Measurements from ENCODE around the gene GATA5.
"Not testable (repeated sequence)": the region's sequence is repeated elsewhere in the genome, so short reads cannot be mapped to it uniquely, and the experiment has no call there.

GATA5 gene

GRCh38 chr20:62426699-62427131, 49.1 kb downstream of the GATA5 start:
- no peak for DNase-seq (ENCODE audit: low spot score)
- no peak overlapping the region for H3K27ac ChIP-seq

GRCh38 chr20:62426059-62426348, 49.8 kb downstream of the GATA5 start:
- not testable (repeated sequence) for H3K4me3 ChIP-seq, H3K27ac ChIP-seq

More at GRCh38 chr20:62426699-62427131, 49.1 kb downstream of the GATA5 start:
- no peak overlapping the region for H3K4me3 ChIP-seq
- no peak for TF ChIP-seq CTCF (IDR thresholded peaks at IDR 0.05)

GRCh38 chr20:62425281-62426058, 50.3 kb downstream of the GATA5 start:
- no peak for DNase-seq (ENCODE audit: low spot score)
- H3K27ac ChIP-seq, result no peak overlapping the region
- no peak overlapping the region for H3K4me3 ChIP-seq
- TF ChIP-seq CTCF (IDR thresholded peaks at IDR 0.05), result no peak

More at GRCh38 chr20:62426059-62426348, 49.8 kb downstream of the GATA5 start:
- not testable (repeated sequence) for DNase-seq (ENCODE audit: low spot score)

GRCh38 chr20:62424249-62425107, 51.3 kb downstream of the GATA5 start:
- DNase-seq (ENCODE audit: low spot score), result no peak
- Histone ChIP-seq H3K4me3 (no peak overlapping the region), H3K27ac (no peak overlapping the region)
- no peak for TF ChIP-seq CTCF (IDR thresholded peaks at IDR 0.05)

GRCh38 chr20:62423326-62423706, 52.5 kb downstream of the GATA5 start:
- Histone ChIP-seq H3K4me3 (no peak overlapping the region), H3K27ac (no peak overlapping the region)
- TF ChIP-seq CTCF (IDR thresholded peaks at IDR 0.05), result no peak
- no peak for DNase-seq (ENCODE audit: low spot score)

- TF ChIP-seq CTCF (IDR thresholded peaks at IDR 0.05), result no peak
- no peak for DNase-seq (ENCODE audit: low spot score)
- no peak overlapping the region for H3K27ac ChIP-seq
- no peak overlapping the region for H3K4me3 ChIP-seq
Observed at GRCh38 chr20:62422636-62423325, 53.0 kb downstream of the GATA5 start.

- no peak for DNase-seq (ENCODE audit: low spot score)
- no peak for TF ChIP-seq CTCF (IDR thresholded peaks at IDR 0.05)
- Histone ChIP-seq H3K4me3 (no peak overlapping the region), H3K27ac (no peak overlapping the region)
Observed at GRCh38 chr20:62421716-62421990, 54.1 kb downstream of the GATA5 start.
